SJSA1 (cell line): ENCODE results near the gene PAK2. TPM values are rescaled to one million over a fixed set of nuclear protein-coding genes. Genes with fewer than 3 reads are reported as not detected.

Experiments used
- DNase-seq, 2 experiments: peaks; one replicate each; pipeline ENCODE4 v3.0.0-alpha.2; 2015 to 2020; ENCODE audit warnings: low spot score in 2 of 2, low read depth in 1 of 2
- H3K27ac ChIP-seq: fragments of 250-450 bp; sonication (Bioruptor Pico); 2 replicates; pipeline ENCODE4 v1.5.1; 2020; ENCODE audit warnings: mild to moderate bottlenecking, moderate library complexity
- H3K27me3 ChIP-seq: fragments of 250-450 bp; sonication (Bioruptor Pico); replicated peaks from 2 replicates; pipeline ENCODE4 v1.5.1; 2020; ENCODE audit warnings: mild to moderate bottlenecking, moderate library complexity
- H3K36me3 ChIP-seq: fragments of 250-450 bp; sonication (Bioruptor Pico); 2 replicates; pipeline ENCODE4 v1.5.1; 2020; ENCODE audit warnings: mild to moderate bottlenecking
- H3K4me1 ChIP-seq: fragments of 250-450 bp; sonication (Bioruptor Pico); replicated peaks from 2 replicates; pipeline ENCODE4 v1.6.1; 2021; ENCODE audit warnings: mild to moderate bottlenecking
- H3K4me3 ChIP-seq: fragments of 250-450 bp; sonication (Bioruptor Pico); 2 replicates; pipeline ENCODE4 v1.5.1; 2020; ENCODE audit warnings: mild to moderate bottlenecking
- H3K9me3 ChIP-seq: fragments of 250-450 bp; sonication (Bioruptor Pico); replicated peaks from 2 replicates; pipeline ENCODE4 v1.5.1; 2020; ENCODE audit warnings: mild to moderate bottlenecking
- total RNA-seq: library from RNA; depleted of rRNA; stranded (reverse); fragments of >200 nt; shearing (Covaris generic); gene quantifications from 2 replicates; pipeline ENCODE4 v1.2.3, GENCODE V29; 2014

The PAK2 gene
- total RNA-seq, 1 experiment from 2014 or later = 22.4 TPM

GRCh38 chr3:196753201-196753600, 13.5 kb downstream of the PAK2 start:
- Histone ChIP-seq H3K4me1 (peaks cover 4% of the 10 kb centered on the region; the same call in 1 of the 2 replicates), H3K9me3 (no peaks in the 10 kb centered on the region), H3K36me3 (peaks cover 9% of the 10 kb centered on the region), H3K27ac (no peak overlapping the region), H3K4me3 (no peak overlapping the region), H3K27me3 (no peaks in the 10 kb centered on the region)
- no peak for DNase-seq

GRCh38 chr3:196754091-196754981, 14.7 kb downstream of the PAK2 start:
- no peak for DNase-seq
- no peak overlapping the region for H3K27ac ChIP-seq
- H3K36me3 ChIP-seq = peaks cover 5% of the 10 kb centered on the region
- no peak overlapping the region for H3K4me3 ChIP-seq
- H3K4me1 ChIP-seq = peaks cover 4% of the 10 kb centered on the region; the same call in 1 of the 2 replicates
- no peaks in the 10 kb centered on the region for H3K27me3 ChIP-seq
- no peaks in the 10 kb centered on the region for H3K9me3 ChIP-seq

GRCh38 chr3:196756732-196757131, 17.1 kb downstream of the PAK2 start:
- H3K4me1 ChIP-seq = peaks cover 4% of the 10 kb centered on the region; the same call in 1 of the 2 replicates
- no peak overlapping the region for H3K27ac ChIP-seq
- H3K27me3 ChIP-seq = no peaks in the 10 kb centered on the region
- no peaks in the 10 kb centered on the region for H3K36me3 ChIP-seq
- DNase-seq = no peak
- H3K4me3 ChIP-seq = no peak overlapping the region
- no peaks in the 10 kb centered on the region for H3K9me3 ChIP-seq

- H3K36me3 ChIP-seq = no peaks in the 10 kb centered on the region
- no peak overlapping the region for H3K4me3 ChIP-seq
- DNase-seq = peak in 1 of 2 experiments; percentile 24
- H3K9me3 ChIP-seq = no peaks in the 10 kb centered on the region
- H3K27ac ChIP-seq = no peak overlapping the region
- no peaks in the 10 kb centered on the region for H3K27me3 ChIP-seq
- peaks cover 4% of the 10 kb centered on the region; the same call in 1 of the 2 replicates for H3K4me1 ChIP-seq
These were observed 18.5 kb downstream of the PAK2 start for GRCh38 chr3:196757876-196758739.

- Histone ChIP-seq H3K4me1 (no peaks in the 10 kb centered on the region), H3K27me3 (no peaks in the 10 kb centered on the region), H3K4me3 (no peak overlapping the region), H3K36me3 (no peaks in the 10 kb centered on the region; the same call in 1 of the 2 replicates), H3K9me3 (no peaks in the 10 kb centered on the region), H3K27ac (no peak overlapping the region)
- no peak for DNase-seq
These were observed 23.5 kb downstream of the PAK2 start for GRCh38 chr3:196763179-196763578.

- no peaks in the 10 kb centered on the region for H3K27me3 ChIP-seq
- no peaks in the 10 kb centered on the region; the same call in 1 of the 2 replicates for H3K36me3 ChIP-seq
- no peak for DNase-seq
- H3K27ac ChIP-seq = no peak overlapping the region
- no peaks in the 10 kb centered on the region for H3K9me3 ChIP-seq
- no peaks in the 10 kb centered on the region for H3K4me1 ChIP-seq
- no peak overlapping the region for H3K4me3 ChIP-seq
These were observed 25.8 kb downstream of the PAK2 start for GRCh38 chr3:196765454-196765853.

GRCh38 chr3:196771067-196771466, 31.4 kb downstream of the PAK2 start:
- no peak overlapping the region for H3K27ac ChIP-seq
- no peaks in the 10 kb centered on the region for H3K27me3 ChIP-seq
- H3K36me3 ChIP-seq = no peaks in the 10 kb centered on the region; the same call in 1 of the 2 replicates
- H3K4me3 ChIP-seq = no peak overlapping the region
- no peaks in the 10 kb centered on the region for H3K9me3 ChIP-seq
- no peaks in the 10 kb centered on the region for H3K4me1 ChIP-seq
- DNase-seq = no peak

GRCh38 chr3:196772102-196772501, 32.4 kb downstream of the PAK2 start:
- DNase-seq = no peak
- Histone ChIP-seq H3K27me3 (no peaks in the 10 kb centered on the region), H3K36me3 (no peaks in the 10 kb centered on the region; the same call in 1 of the 2 replicates), H3K9me3 (no peaks in the 10 kb centered on the region), H3K4me3 (no peak overlapping the region), H3K27ac (no peak overlapping the region), H3K4me1 (no peaks in the 10 kb centered on the region)

- H3K4me1 ChIP-seq = no peaks in the 10 kb centered on the region
- H3K36me3 ChIP-seq = no peaks in the 10 kb centered on the region; the same call in 1 of the 2 replicates
- no peak for DNase-seq
- no peaks in the 10 kb centered on the region for H3K9me3 ChIP-seq
- no peak overlapping the region for H3K4me3 ChIP-seq
- no peaks in the 10 kb centered on the region for H3K27me3 ChIP-seq
- H3K27ac ChIP-seq = no peak overlapping the region
These were observed 33.2 kb downstream of the PAK2 start for GRCh38 chr3:196772897-196773296.

GRCh38 chr3:196774191-196774820, 34.6 kb downstream of the PAK2 start:
- no peak overlapping the region for H3K4me3 ChIP-seq
- DNase-seq = no peak
- H3K27me3 ChIP-seq = no peaks in the 10 kb centered on the region
- H3K27ac ChIP-seq = no peak overlapping the region
- H3K4me1 ChIP-seq = peaks cover 9% of the 10 kb centered on the region
- H3K9me3 ChIP-seq = no peaks in the 10 kb centered on the region
- no peaks in the 10 kb centered on the region for H3K36me3 ChIP-seq

GRCh38 chr3:196774848-196775422, 35.3 kb downstream of the PAK2 start:
- H3K4me1 ChIP-seq = peaks cover 10% of the 10 kb centered on the region
- no peak overlapping the region for H3K4me3 ChIP-seq
- no peak for DNase-seq

GRCh38 chr3:196775938-196776337, 36.3 kb downstream of the PAK2 start:
- H3K27me3 ChIP-seq = no peaks in the 10 kb centered on the region
- H3K9me3 ChIP-seq = peaks cover 5% of the 10 kb centered on the region; the same call in 1 of the 2 replicates
- H3K4me1 ChIP-seq = peaks cover 10% of the 10 kb centered on the region
- no peak for DNase-seq
- no peak overlapping the region for H3K27ac ChIP-seq
- peaks cover 4% of the 10 kb centered on the region; the same call in 1 of the 2 replicates for H3K36me3 ChIP-seq
- H3K4me3 ChIP-seq = no peak overlapping the region

More at GRCh38 chr3:196774848-196775422, 35.3 kb downstream of the PAK2 start:
- Histone ChIP-seq H3K27ac (no peak overlapping the region), H3K9me3 (no peaks in the 10 kb centered on the region; the same call in 1 of the 2 replicates), H3K27me3 (no peaks in the 10 kb centered on the region), H3K36me3 (peaks cover 2% of the 10 kb centered on the region; the same call in 1 of the 2 replicates)

GRCh38 chr3:196777836-196778235, 38.2 kb downstream of the PAK2 start:
- no peak for DNase-seq
- no peak overlapping the region for H3K4me3 ChIP-seq
- H3K9me3 ChIP-seq = peaks cover 5% of the 10 kb centered on the region; the same call in 1 of the 2 replicates
- H3K27ac ChIP-seq = no peak overlapping the region
- H3K4me1 ChIP-seq = peaks cover 10% of the 10 kb centered on the region
- H3K27me3 ChIP-seq = no peaks in the 10 kb centered on the region
- H3K36me3 ChIP-seq = peaks cover 4% of the 10 kb centered on the region; the same call in 1 of the 2 replicates
